SK-N-MC (cell line): Measurements from ENCODE around the gene USP40.

ENCODE experiments used
- DNase-seq: peaks from one replicate; pipeline ENCODE4 v3.0.0-alpha.2; 2011; ENCODE audit warnings: low read depth, low spot score
- H3K27ac ChIP-seq: fragments of 200-600 bp; sonication (generic); 2 replicates; pipeline ENCODE4 v1.5.1; 2016; ENCODE audit warnings: mixed run types
- H3K36me3 ChIP-seq: fragments of 200-600 bp; sonication (generic); 2 replicates; pipeline ENCODE4 v1.6.1; 2017; ENCODE audit warnings: antibody characterized with exemption, low read length, mixed read lengths; ENCODE audit not compliant: insufficient read depth
- H3K4me3 ChIP-seq: fragments of 200-600 bp; sonication (generic); 2 replicates; pipeline ENCODE4 v1.5.1; 2016
- H3K9ac ChIP-seq: fragments of 200-600 bp; sonication (generic); 2 replicates; pipeline ENCODE4 v1.8.0; 2017; ENCODE audit warnings: mixed run types, mixed read lengths; ENCODE audit not compliant: insufficient read length
- H3K9me3 ChIP-seq: fragments of 200-600 bp; sonication (generic); 2 replicates; pipeline ENCODE4 v1.6.1; 2017; ENCODE audit warnings: low read depth, mild to moderate bottlenecking, antibody characterized with exemption, low read length, moderate library complexity, mixed read lengths
- EZH2 ChIP-seq: fragments of 200-600 bp; sonication (generic); IDR thresholded peaks from one replicate; pipeline ENCODE4 v1.6.1; 2017; ENCODE audit warnings: antibody characterized with exemption
- FOXP2 ChIP-seq: optimal IDR thresholded peaks from 2 replicates; pipeline ENCODE3; 2011; ENCODE audit warnings: mild to moderate bottlenecking, moderate library complexity; ENCODE audit not compliant: insufficient read depth; ENCODE audit errors: extremely low read length, control extremely low read depth
- POLR2AphosphoS5 ChIP-seq: IDR thresholded peaks from 2 replicates; pipeline ENCODE4 v1.6.1; 2012; ENCODE audit warnings: mild to moderate bottlenecking, low read depth, low read length, borderline replicate concordance

Gene USP40

DNA sequence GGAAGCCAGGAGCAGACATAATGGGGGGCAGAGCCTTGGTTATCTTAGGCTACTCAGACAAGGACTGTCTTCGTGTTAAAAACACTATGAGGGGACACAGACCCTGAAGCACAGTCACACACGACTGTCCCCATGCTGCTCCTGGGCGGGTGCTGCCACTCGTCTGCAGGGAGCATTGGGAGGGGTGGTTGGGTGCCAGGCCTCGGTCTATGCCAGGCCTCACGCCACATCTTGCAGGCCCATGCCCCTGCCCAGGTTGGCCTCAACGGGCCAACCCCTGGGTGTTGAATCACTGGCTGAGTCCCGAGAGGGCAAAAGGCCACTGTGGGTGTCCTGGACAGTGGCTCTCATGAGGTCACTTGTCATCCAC is 97.9 kb downstream of the USP40 start:
- no peak for DNase-seq
- no peak for TF ChIP-seq FOXP2
- Histone ChIP-seq H3K4me3 (no peak overlapping the region), H3K36me3 (peaks cover 81% of the 10 kb centered on the region), H3K9ac (no peak overlapping the region), H3K9me3 (no peaks in the 10 kb centered on the region), H3K27ac (no peak overlapping the region)

DNA sequence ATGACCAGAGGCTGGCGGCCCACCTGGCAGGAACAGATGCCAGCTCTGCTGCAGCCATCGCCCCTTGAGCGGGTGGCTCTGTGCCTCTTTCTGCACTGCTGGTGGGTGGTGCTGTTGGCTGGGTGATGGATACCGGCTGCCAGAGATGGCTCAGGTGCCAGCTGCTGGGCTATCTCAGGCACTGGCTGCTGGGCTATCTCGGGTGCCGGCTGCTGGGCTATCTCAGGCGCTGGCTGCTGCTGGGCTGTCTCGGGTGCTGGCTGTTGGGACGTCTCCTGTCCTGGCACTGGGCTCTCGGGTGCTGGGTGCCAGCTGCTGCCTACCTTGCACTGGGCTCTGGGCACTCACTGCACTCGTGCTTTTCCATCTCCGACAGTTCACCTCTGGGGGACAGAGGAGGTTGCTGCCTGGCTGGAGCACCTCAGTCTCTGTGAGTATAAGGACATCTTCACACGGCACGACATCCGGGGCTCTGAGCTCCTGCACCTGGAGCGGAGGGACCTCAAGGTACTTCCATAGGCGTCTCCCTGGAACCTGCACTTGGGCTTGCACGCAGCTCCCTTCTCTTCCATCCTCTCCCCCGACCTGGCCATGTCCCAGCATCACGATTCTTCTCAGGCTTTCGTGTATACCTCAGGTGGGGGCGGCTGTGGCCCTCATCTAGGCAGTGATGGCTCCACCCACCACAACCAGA is 98.4 kb downstream of the USP40 start:
- H3K9me3 ChIP-seq = no peaks in the 10 kb centered on the region
- H3K4me3 ChIP-seq = no peak overlapping the region
- TF ChIP-seq EZH2 (no peak), POLR2AphosphoS5 (no peak), FOXP2 (no peak)
- H3K9ac ChIP-seq = no peak overlapping the region
- H3K27ac ChIP-seq = no peak overlapping the region
- H3K36me3 ChIP-seq = peaks cover 87% of the 10 kb centered on the region
- DNase-seq = no peak

DNA sequence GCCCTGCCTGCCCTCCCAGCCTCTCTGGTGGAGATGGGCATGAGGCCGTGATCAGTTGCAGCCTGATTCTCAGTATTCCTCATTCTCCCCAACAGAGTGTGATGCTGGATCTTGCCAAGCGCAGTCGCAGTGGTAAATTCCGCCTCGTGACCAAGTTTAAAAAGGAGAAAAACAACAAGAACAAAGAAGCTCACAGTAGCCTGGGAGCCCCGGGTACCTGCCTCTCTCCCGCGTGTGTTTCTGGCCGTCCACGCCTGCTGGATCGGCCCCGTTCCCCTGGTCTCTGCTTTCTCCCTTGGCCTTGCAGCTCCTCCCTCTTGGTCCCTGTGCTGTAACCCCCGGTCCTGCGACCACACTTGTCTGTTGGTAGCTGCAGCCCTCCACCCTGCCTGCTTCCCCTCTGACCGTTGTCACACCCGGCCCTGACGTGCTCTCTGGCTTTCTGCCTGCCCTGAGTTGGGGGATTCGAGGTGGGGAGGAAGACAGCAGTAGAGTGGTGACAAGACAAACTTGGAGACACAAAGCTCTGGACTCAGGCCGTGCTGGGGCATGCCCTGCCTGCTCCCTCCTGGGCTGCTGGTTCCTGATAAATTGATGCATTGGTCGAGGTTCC is 99.5 kb downstream of the USP40 start:
- H3K9ac ChIP-seq = no peak overlapping the region
- H3K36me3 ChIP-seq = peaks cover 90% of the 10 kb centered on the region
- no peak for DNase-seq
- TF ChIP-seq POLR2AphosphoS5 (no peak), EZH2 (no peak), FOXP2 (no peak)
- H3K27ac ChIP-seq = no peak overlapping the region
- no peak overlapping the region for H3K4me3 ChIP-seq
- no peaks in the 10 kb centered on the region for H3K9me3 ChIP-seq

DNA sequence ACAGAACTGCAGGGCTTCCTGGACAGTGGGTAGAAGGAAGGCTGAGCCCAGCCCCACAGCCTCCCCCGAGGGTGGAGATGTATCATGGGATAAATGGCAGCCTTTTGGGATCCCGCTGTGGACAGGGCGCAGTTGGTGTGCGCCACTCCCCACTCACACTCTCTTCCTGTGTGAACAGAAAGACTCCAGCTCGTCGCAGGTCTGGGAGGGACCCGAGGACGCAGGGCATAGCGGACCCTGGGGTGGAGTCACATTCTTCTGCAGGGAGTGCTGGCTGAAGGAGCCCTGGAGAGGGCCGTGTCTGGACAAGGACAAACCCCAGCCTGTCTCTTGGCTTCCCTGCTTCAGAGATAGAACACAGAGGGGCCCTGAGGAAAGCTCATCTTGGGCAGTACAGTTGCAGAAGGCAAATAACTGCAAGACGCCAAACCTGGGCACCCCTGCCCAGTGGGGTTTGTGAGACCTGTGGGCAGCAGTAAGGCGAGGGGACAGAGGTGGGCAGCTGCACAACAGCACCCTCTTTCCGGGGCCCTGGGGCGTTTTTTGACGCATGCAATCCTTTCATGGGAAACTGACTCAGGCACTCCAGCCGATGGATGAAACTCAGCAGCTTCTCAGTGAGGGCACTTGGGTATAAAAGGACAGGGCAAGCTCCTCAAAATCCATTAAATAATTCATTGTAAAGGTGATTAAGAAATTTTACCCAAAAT is 101.9 kb downstream of the USP40 start:
- DNase-seq = no peak
- H3K4me3 ChIP-seq = no peak overlapping the region
- no peak overlapping the region; the same call in 1 of the 2 replicates for H3K27ac ChIP-seq
- no peak overlapping the region for H3K9ac ChIP-seq
- TF ChIP-seq POLR2AphosphoS5 (no peak), EZH2 (no peak), FOXP2 (no peak)
- no peaks in the 10 kb centered on the region for H3K9me3 ChIP-seq
- peaks cover 85% of the 10 kb centered on the region for H3K36me3 ChIP-seq

DNA sequence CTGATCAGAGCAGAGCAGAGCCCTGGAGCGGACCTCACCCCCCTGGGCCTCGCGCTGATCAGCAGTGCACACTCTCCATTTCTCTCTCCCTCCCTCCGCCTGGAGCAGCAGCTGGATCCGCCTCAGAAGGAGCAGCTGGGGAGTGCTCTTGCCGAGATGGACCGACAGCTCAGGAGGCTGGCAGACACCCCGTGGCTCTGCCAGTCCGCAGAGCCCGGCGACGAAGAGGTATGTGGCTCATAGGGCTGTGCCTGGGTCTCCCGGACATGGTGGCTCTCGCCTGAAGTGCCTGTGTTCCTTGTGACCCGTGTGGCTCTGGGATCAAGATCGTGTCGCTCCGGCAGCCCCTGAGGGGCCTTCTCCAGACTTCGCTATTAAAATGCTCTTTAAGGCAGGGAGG is 102.5 kb downstream of the USP40 start:
- H3K27ac ChIP-seq = no peak overlapping the region
- no peak overlapping the region for H3K4me3 ChIP-seq
- DNase-seq = no peak
- TF ChIP-seq EZH2 (no peak), POLR2AphosphoS5 (no peak), FOXP2 (no peak)
- no peaks in the 10 kb centered on the region for H3K9me3 ChIP-seq
- peaks cover 85% of the 10 kb centered on the region for H3K36me3 ChIP-seq
- no peak overlapping the region for H3K9ac ChIP-seq

DNA sequence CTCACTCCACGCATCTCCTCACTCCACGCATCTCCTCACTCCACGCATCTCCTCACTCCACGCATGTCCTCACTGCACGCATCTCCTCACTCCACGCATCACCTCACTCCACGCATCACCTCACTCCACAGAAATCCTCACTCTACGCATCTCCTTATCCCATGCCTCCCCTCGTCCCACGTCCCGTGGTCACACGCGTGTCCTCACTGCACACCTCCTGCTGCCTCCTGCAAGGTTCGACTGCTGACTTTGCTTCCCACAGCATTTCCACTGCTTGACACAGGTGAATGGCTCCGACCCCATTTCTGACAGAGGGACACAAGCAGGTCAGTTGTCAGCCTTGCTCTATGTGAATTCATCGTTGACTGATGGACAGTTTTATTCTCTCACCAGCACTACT is 103.0 kb downstream of the USP40 start:
- Histone ChIP-seq H3K36me3 (peaks cover 85% of the 10 kb centered on the region), H3K9me3 (no peaks in the 10 kb centered on the region), H3K4me3 (no peak overlapping the region), H3K27ac (no peak overlapping the region), H3K9ac (no peak overlapping the region)
- DNase-seq = no peak
- TF ChIP-seq POLR2AphosphoS5 = no peak
- no peak for TF ChIP-seq EZH2
- TF ChIP-seq FOXP2 = no peak

DNA sequence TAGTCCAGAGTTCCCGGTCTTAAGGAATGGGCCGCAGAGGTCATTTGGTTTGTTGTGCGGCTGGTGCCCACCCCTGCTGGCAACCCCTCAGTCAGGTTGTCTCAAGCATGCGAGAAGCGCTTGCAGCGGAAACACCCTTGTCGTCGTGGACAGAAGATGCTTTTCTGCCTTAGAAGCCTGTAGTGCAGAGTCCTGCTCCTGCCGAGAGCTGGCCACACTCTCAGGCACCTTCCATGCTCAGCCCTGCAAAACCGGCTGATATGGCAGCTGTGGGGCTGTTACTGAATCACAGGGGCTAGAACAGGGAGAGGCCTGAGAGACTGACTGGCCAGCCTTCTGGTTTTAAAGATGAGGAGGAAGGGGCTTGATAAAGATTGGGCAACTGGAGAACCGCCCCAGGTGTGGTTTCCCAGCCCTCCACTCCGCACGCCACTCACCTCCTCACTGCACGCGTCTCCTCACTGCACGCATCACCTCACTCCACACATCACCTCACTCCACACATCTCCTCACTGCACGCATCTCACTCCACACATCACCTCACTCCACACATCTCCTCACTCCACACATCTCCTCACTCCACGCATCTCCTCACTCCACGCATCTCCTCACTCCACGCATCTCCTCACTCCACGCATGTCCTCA is 103.6 kb downstream of the USP40 start:
- DNase-seq = no peak
- H3K9ac ChIP-seq = no peak overlapping the region
- H3K4me3 ChIP-seq = no peak overlapping the region
- H3K27ac ChIP-seq = no peak overlapping the region
- H3K36me3 ChIP-seq = peaks cover 80% of the 10 kb centered on the region
- TF ChIP-seq EZH2 = no peak
- TF ChIP-seq POLR2AphosphoS5 = no peak
- no peak for TF ChIP-seq FOXP2
- no peaks in the 10 kb centered on the region for H3K9me3 ChIP-seq

DNA sequence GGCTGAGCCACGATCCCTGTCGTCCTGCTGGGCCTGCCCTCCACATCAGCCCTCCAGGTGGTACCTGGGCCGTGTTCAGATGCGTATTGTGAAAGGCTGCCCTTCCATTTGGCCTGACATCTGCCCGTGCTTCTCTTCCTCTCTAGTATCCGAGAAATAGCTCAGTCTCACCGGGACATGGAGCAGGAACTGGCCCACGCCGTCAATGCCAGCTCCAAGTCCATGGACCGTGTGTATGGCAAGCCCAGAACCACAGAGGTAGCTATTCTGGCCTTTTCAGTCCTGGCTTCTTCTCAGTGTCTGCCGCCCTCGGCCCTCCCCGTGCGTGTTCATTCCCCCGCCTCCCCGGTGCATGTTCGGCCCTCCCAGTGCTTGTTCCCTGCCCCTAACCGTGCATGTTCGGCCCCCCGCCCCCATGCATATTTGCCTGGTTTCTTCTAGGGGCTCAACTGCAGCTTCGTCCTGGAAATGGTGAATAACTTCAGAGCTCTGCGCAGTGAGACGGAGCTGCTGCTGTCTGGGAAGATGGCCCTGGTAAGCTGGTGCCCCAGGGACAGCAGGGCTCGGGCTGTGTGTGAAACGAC is 104.3 kb downstream of the USP40 start:
- Histone ChIP-seq H3K27ac (no peak overlapping the region), H3K9ac (no peak overlapping the region), H3K9me3 (no peaks in the 10 kb centered on the region), H3K4me3 (no peak overlapping the region), H3K36me3 (peaks cover 80% of the 10 kb centered on the region)
- TF ChIP-seq EZH2 (no peak), POLR2AphosphoS5 (no peak), FOXP2 (no peak)
- no peak for DNase-seq
